AG10803 (cell line): ENCODE measurements around the gene ZMPSTE24.

Source experiments
- DNase-seq: peaks from one replicate; pipeline ENCODE4 v3.0.0; 2010; ENCODE audit warnings: low read depth
- H3K4me3 ChIP-seq: 2 replicates; pipeline ENCODE4 v1.5.1; 2011; ENCODE audit warnings: mild to moderate bottlenecking, low read length, control low read depth
- CTCF ChIP-seq: conservative IDR thresholded peaks from 2 replicates; pipeline ENCODE4 v1.5.1; 2011; ENCODE audit warnings: mild to moderate bottlenecking, low read length, control low read depth, inconsistent platforms

Gene ZMPSTE24

GRCh38 chr1:40258445-40258769, 371 bp downstream of the ZMPSTE24 start:
- DNase-seq: peak; percentile 14
- no peak for TF ChIP-seq CTCF
- peak overlapping the region; percentile 99 for H3K4me3 ChIP-seq

GRCh38 chr1:40264354-40264781, 6.3 kb downstream of the ZMPSTE24 start:
- no peak for DNase-seq
- no peak for TF ChIP-seq CTCF
- no peak overlapping the region for H3K4me3 ChIP-seq

GRCh38 chr1:40265298-40265697, 7.3 kb downstream of the ZMPSTE24 start:
- H3K4me3 ChIP-seq: no peak overlapping the region
- TF ChIP-seq CTCF: no peak
- DNase-seq: no peak

- H3K4me3 ChIP-seq: no peak overlapping the region
These were observed 7.9 kb downstream of the ZMPSTE24 start for GRCh38 chr1:40265919-40266318.

GRCh38 chr1:40266786-40267535, 8.9 kb downstream of the ZMPSTE24 start:
- no peak overlapping the region for H3K4me3 ChIP-seq
- no peak for TF ChIP-seq CTCF
- DNase-seq: no peak

More at GRCh38 chr1:40265919-40266318, 7.9 kb downstream of the ZMPSTE24 start:
- no peak for DNase-seq
- TF ChIP-seq CTCF: no peak

GRCh38 chr1:40267767-40268187, 9.7 kb downstream of the ZMPSTE24 start:
- no peak for TF ChIP-seq CTCF
- no peak overlapping the region for H3K4me3 ChIP-seq
- DNase-seq: peak; percentile 96

GRCh38 chr1:40268211-40268610, 10.2 kb downstream of the ZMPSTE24 start:
- DNase-seq: no peak
- TF ChIP-seq CTCF: no peak
- H3K4me3 ChIP-seq: no peak overlapping the region
